LNCAP (cell line): ENCODE measurements around the gene STK26.

Source experiments
- CTCF ChIP-seq: fragments of 450-650 bp; IDR thresholded peaks from 2 replicates; pipeline ENCODE4 v1.5.1; 2017; ENCODE audit warnings: mild to moderate bottlenecking

The STK26 gene

DNA sequence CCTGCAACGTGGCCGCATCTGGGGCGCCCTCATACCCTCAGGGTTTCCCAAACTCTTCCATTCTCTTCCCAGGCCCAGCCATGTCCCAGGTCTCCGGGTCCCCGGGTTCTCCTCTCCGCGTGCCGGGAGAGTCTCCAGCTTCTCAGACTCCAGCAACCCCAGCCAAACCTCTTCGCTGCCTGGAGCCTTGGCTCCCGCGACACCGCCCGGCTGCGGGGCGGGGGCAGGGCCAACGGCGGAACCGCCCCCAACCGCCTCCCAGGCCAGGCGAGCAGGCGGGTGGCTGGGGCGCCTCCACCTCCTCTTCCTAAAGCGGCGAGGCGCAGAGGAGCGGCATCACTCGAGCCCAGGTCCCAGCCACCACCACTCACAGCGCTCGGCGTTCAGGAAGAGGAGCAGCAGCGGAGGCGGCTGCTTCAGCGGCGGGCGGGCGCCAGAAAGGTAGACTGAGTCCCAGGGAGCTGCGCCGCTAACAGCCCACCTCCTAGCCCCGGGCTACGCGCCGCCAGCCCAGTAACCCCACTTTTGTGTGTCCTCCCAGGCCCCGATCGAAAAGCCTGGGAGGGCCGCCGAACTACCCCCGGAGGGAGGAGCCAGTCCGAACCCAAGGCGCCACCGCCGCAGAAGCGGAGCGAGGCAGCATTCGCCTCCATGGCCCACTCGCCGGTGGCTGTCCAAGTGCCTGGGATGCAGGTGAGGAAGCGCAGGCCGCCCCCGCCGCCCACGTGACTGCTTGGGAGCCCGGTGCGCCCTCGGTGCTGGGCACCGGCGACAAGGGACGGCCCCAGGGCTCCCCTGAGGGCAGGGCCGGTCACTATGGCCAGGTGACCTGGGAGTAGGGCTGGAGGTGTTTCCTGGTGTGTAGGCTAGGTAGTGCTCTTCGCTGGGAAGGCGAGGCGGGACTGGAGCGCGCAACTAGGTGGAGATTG is at the start of gene STK26:
Gene STK26, plus strand, starts transcription at position 336 of the 929 bp plus-strand sequence. Its CDS starts 316 bp downstream, at position 652.
- no peak for TF ChIP-seq CTCF

GRCh38 chrX:131975851-131976250 is 47.3 kb upstream of the STK26 start:
- no peak for TF ChIP-seq CTCF

DNA sequence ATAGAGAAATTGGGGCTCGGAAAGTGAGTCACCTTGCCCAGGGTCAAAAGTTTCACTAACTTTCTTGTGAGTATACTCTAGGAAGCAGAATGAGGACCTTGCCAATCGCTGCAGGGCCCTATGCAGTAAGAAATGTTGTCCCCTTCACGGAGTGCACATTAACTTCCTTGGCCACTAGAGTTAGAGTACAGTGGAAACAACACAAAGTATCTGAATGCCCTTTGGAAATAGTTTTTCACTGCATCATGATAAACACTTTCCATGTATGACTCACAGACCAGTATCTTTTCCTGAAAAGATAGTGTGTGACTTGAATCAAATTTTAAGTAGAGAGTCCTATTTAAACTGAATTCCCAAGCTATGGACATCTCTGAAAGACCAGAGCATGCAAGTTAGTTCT is 45.5 kb upstream of the STK26 start:
- TF ChIP-seq CTCF: no peak

DNA sequence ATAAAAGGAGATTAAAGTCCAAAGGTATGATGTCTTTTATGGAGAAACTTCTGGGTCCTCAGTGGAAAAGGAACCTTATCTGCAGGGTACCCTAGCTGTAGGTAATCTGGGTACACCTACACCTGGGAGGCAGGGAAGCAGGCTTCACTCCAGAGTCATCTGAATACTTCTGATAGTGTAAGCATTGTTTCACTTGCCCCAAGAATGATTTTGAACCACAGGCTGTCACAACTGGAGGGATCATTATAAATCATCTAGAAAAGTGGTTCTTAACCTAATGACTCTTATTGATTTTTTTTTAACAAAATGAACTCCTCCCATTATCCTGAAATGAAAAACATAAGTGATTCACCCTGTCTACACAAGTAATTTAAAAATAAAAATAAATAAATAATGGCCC is 44.0 kb upstream of the STK26 start:
- TF ChIP-seq CTCF: no peak

- no peak for TF ChIP-seq CTCF
These were observed 37.5 kb upstream of the STK26 start for GRCh38 chrX:131985526-131986049.

DNA sequence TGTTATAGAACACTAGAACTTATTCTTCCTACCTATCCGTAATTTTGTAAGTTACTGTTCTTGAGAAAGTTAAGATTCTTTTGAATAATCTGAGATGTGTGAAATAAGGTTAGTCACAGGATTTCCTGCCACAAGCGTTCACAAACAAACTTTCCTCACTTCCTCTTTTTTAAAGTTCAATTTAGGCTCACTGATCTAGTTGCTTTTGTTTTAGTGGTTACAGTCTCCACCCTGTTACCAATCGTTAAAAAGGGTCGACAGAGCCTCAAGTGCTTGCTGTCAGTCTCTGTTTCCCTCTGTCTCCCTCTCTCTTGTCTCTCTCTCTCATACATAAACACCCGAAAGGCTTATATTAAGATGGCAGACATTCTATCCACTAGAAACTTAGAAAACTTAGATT is 35.9 kb upstream of the STK26 start:
- TF ChIP-seq CTCF: no peak

DNA sequence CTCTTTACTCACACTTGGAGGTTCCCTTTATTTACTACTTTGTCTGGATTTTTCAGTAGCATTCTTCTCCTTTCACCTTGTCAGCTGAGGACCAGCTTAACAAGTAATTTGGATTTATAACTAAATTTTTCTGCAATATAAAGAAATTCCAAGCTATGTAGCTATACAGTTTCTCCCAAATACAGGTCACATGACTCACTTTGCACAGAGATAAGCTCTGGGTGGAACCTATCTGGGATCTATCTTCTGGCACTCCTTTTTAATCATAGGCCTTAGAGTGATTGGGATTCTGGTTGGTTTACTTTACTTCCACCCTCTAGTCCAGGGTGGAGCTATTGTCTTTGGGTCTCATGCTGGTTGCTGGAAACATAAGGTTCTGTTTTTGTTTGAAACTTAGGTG is 34.9 kb upstream of the STK26 start:
- no peak for TF ChIP-seq CTCF
